Subcutaneous adipose tissue (tissue), 4 donors: Measurements from ENCODE around the gene BIRC6. TPM values are rescaled to one million over a fixed set of nuclear protein-coding genes. Genes with fewer than 3 reads are reported as not detected.

Experiments used
- CTCF ChIP-seq: fragments of 450-650 bp; IDR thresholded peaks from one replicate; pipeline ENCODE4 v1.5.1; 2016; ENCODE audit warnings: low read depth, mild to moderate bottlenecking, control low read depth, antibody characterized with exemption, moderate library complexity
- total RNA-seq, 4 donors: library from RNA; depleted of rRNA; stranded (reverse); fragments of >200 nt; gene quantifications; one replicate each; pipeline ENCODE4 v1.1.0, GENCODE V29; 2016

BIRC6 gene
- total RNA-seq, 4 donors from 2014 or later: 120 to 147 (median 143) TPM

GRCh38 chr2:32559136-32559535 lies 202.3 kb downstream of the BIRC6 start:
- TF ChIP-seq CTCF: no peak

- no peak for TF ChIP-seq CTCF
Measured at GRCh38 chr2:32562906-32563305, 206.1 kb downstream of the BIRC6 start.

- no peak for TF ChIP-seq CTCF
Measured at GRCh38 chr2:32564417-32565035, 207.7 kb downstream of the BIRC6 start.

- no peak for TF ChIP-seq CTCF
Measured at GRCh38 chr2:32565902-32566301, 209.1 kb downstream of the BIRC6 start.

- TF ChIP-seq CTCF: no peak
Measured at GRCh38 chr2:32572030-32572429, 215.2 kb downstream of the BIRC6 start.

- no peak for TF ChIP-seq CTCF
Measured at GRCh38 chr2:32572737-32573136, 215.9 kb downstream of the BIRC6 start.

GRCh38 chr2:32591669-32592463 lies 235.0 kb downstream of the BIRC6 start:
- no peak for TF ChIP-seq CTCF
